Hepatocyte (in vitro differentiated cells): Measurements from ENCODE around the gene SGMS1. TPM values are rescaled to one million over a fixed set of nuclear protein-coding genes. Genes with fewer than 3 reads are reported as not detected.

Experiments
- DNase-seq: peaks from one replicate; pipeline ENCODE4 v3.0.0-alpha.2; 2016; ENCODE audit warnings: low spot score
- H2AFZ ChIP-seq: fragments of 200-600 bp; sonication (generic); 2 replicates; pipeline ENCODE4 v1.6.0; 2016; ENCODE audit warnings: antibody characterized with exemption, mild to moderate bottlenecking
- H3K27ac ChIP-seq: fragments of 200-600 bp; sonication (generic); 2 replicates; pipeline ENCODE4 v1.5.1; 2016; ENCODE audit warnings: mild to moderate bottlenecking
- H3K27me3 ChIP-seq: fragments of 200-600 bp; sonication (generic); 2 replicates; pipeline ENCODE4 v1.6.1; 2016
- H3K36me3 ChIP-seq: fragments of 200-600 bp; sonication (generic); replicated peaks from 2 replicates; pipeline ENCODE4 v1.5.1; 2016; ENCODE audit warnings: low read depth; ENCODE audit not compliant: insufficient read depth
- H3K4me1 ChIP-seq: fragments of 200-600 bp; sonication (generic); 2 replicates; pipeline ENCODE4 v1.5.1; 2016; ENCODE audit warnings: mild to moderate bottlenecking, moderate library complexity; ENCODE audit not compliant: insufficient read depth
- H3K4me2 ChIP-seq: fragments of 200-600 bp; sonication (generic); 2 replicates; pipeline ENCODE4 v1.6.0; 2016
- H3K4me3 ChIP-seq: fragments of 200-600 bp; sonication (generic); 2 replicates; pipeline ENCODE4 v1.5.1; 2016; ENCODE audit warnings: mild to moderate bottlenecking
- H3K79me2 ChIP-seq: fragments of 200-600 bp; sonication (generic); 2 replicates; pipeline ENCODE4 v1.6.0; 2017; ENCODE audit warnings: mild to moderate bottlenecking
- H3K9me2 ChIP-seq: fragments of 200-600 bp; sonication (generic); replicated peaks from 2 replicates; pipeline ENCODE4 v1.6.0; 2017; ENCODE audit warnings: mild to moderate bottlenecking; ENCODE audit not compliant: insufficient read depth
- H3K9me3 ChIP-seq: fragments of 200-600 bp; sonication (generic); 2 replicates; pipeline ENCODE4 v1.5.1; 2016; ENCODE audit warnings: low read depth, mild to moderate bottlenecking
- H4K20me1 ChIP-seq: fragments of 200-600 bp; sonication (generic); 2 replicates; pipeline ENCODE4 v1.6.0; 2016; ENCODE audit warnings: mild to moderate bottlenecking; ENCODE audit not compliant: insufficient read depth, poor library complexity, severe bottlenecking
- EZH2 ChIP-seq: fragments of 200-600 bp; sonication (generic); IDR thresholded peaks from 2 replicates; pipeline ENCODE4 v1.6.1; 2016; ENCODE audit warnings: antibody characterized with exemption, mild to moderate bottlenecking, borderline replicate concordance
- EZH2phosphoT487 ChIP-seq: fragments of 200-600 bp; sonication (generic); IDR thresholded peaks from one replicate; pipeline ENCODE4 v1.6.1; 2018; ENCODE audit warnings: antibody characterized with exemption, mild to moderate bottlenecking, low read depth, moderate library complexity; ENCODE audit not compliant: unreplicated experiment, severe bottlenecking
- WGBS: methylation state at CpG from one replicate; pipeline ENCODE4 v1.1.6; 2016; ENCODE audit warnings: low lambda C conversion rate; ENCODE audit errors: missing lambda C conversion rate; 5-methylcytosine and 5-hydroxymethylcytosine counted together
- polyA plus RNA-seq: library from polyadenylated mRNA; unstranded; fragments of >200 nt; fragmentation: Nextera tagmentation; extraction: Ambion mirVana; gene quantifications from 2 replicates; pipeline ENCODE4 v1.2.1, GENCODE V29; 2016
- total RNA-seq: library from RNA; depleted of rRNA; stranded (reverse); fragments of >200 nt; gene quantifications from 2 replicates; pipeline ENCODE4 v1.2.3, GENCODE V29; 2014
- TF ChIP-seq, protein P1 (sequence below): fragments of 200-600 bp; sonication (generic); IDR thresholded peaks from 2 replicates; pipeline ENCODE4 v1.5.1; 2016; ENCODE audit warnings: antibody characterized with exemption, mild to moderate bottlenecking; ENCODE audit not compliant: poor library complexity

SGMS1 gene
- total and polyA plus RNA-seq, 2 experiments from 2014 or later, result 28.1 to 87.8 TPM

- Histone ChIP-seq H3K79me2 (no peaks in the 10 kb centered on the region), H2AFZ (no peak overlapping the region), H3K27ac (no peak overlapping the region), H3K9me3 (no peaks in the 10 kb centered on the region), H4K20me1 (no peaks in the 10 kb centered on the region), H3K9me2 (no peaks in the 10 kb centered on the region), H3K27me3 (peaks cover 7% of the 10 kb centered on the region), H3K36me3 (no peaks in the 10 kb centered on the region), H3K4me1 (peaks cover 5% of the 10 kb centered on the region), H3K4me3 (no peak overlapping the region), H3K4me2 (no peak overlapping the region)
- WGBS, result 88% methylated on average over 8 of the region's 8 CpGs
- no peak for DNase-seq
- TF ChIP-seq EZH2 (no peak), EZH2phosphoT487 (no peak)
- TF ChIP-seq, protein P1, sequence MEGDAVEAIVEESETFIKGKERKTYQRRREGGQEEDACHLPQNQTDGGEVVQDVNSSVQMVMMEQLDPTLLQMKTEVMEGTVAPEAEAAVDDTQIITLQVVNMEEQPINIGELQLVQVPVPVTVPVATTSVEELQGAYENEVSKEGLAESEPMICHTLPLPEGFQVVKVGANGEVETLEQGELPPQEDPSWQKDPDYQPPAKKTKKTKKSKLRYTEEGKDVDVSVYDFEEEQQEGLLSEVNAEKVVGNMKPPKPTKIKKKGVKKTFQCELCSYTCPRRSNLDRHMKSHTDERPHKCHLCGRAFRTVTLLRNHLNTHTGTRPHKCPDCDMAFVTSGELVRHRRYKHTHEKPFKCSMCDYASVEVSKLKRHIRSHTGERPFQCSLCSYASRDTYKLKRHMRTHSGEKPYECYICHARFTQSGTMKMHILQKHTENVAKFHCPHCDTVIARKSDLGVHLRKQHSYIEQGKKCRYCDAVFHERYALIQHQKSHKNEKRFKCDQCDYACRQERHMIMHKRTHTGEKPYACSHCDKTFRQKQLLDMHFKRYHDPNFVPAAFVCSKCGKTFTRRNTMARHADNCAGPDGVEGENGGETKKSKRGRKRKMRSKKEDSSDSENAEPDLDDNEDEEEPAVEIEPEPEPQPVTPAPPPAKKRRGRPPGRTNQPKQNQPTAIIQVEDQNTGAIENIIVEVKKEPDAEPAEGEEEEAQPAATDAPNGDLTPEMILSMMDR, result no peak
Observed at GRCh38 chr10:50281210-50281966, 342.4 kb downstream of the SGMS1 start.

DNA sequence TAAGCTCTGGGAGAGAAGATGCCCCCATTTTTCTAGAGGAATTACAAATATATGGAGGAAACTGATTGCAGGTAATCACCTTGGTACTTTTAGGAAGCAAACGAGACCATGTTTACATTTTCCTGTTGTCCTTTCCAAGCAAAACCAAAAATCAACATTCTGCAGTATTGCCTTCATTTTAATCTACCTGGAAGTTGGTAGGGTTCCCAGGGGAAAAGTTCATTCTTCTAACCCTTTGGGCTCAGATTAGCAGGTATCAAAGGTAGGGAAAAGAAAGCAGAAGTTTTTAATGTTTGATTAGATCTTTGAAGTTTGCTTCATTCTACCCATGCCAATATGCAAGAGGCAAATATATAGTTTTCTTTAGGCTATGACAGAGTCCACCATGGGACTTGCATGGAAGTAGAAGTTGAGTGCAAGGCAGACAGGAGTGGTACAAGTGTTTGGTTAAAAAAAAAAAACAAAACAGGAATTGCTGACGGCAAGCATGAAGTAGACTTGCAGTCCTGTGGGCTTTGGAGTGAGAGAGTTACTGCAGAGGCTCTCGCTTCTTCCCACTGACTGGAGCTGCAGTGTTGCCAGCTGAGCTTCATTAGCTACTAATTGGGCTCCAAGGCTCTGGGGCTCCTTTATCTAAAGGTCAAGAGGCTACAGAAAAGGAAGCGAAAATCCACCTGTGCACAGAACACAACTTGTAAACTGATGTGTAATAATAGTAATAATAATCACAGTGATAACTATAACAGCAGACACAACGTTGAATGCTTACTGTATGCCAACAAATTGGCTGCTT lies 343.5 kb downstream of the SGMS1 start:
- WGBS, result 70% methylated on average over 5 of the region's 5 CpGs
- no peaks in the 10 kb centered on the region for H3K9me3 ChIP-seq
- no peak for DNase-seq
- no peak overlapping the region for H2AFZ ChIP-seq
- H4K20me1 ChIP-seq, result no peaks in the 10 kb centered on the region
- no peak overlapping the region for H3K4me3 ChIP-seq
- no peak overlapping the region for H3K27ac ChIP-seq
- H3K36me3 ChIP-seq, result no peaks in the 10 kb centered on the region
- H3K27me3 ChIP-seq, result peaks cover 7% of the 10 kb centered on the region
- H3K4me2 ChIP-seq, result no peak overlapping the region
- no peaks in the 10 kb centered on the region for H3K79me2 ChIP-seq
- H3K9me2 ChIP-seq, result no peaks in the 10 kb centered on the region
- H3K4me1 ChIP-seq, result peaks cover 5% of the 10 kb centered on the region
- TF ChIP-seq, protein P1, result no peak
- TF ChIP-seq EZH2phosphoT487 (no peak), EZH2 (no peak)

GRCh38 chr10:50279489-50279888 lies 344.3 kb downstream of the SGMS1 start:
- Histone ChIP-seq H3K4me3 (no peak overlapping the region), H3K9me2 (no peaks in the 10 kb centered on the region), H3K4me2 (no peak overlapping the region), H3K79me2 (no peaks in the 10 kb centered on the region), H4K20me1 (no peaks in the 10 kb centered on the region), H3K4me1 (peaks cover 5% of the 10 kb centered on the region), H2AFZ (no peak overlapping the region), H3K36me3 (no peaks in the 10 kb centered on the region), H3K9me3 (no peaks in the 10 kb centered on the region), H3K27me3 (peaks cover 7% of the 10 kb centered on the region), H3K27ac (no peak overlapping the region)
- peak; percentile 40 for DNase-seq
- 45% methylated on average over 5 of the region's 5 CpGs for WGBS
- TF ChIP-seq EZH2phosphoT487 (no peak), EZH2 (no peak)
- TF ChIP-seq, protein P1, result no peak
